GM20431 (cell line): ENCODE data around the gene AGRN.

ENCODE experiments used
- in situ Hi-C: fragments of 300-500 bp; cut with MseI, MboI; formaldehyde crosslinking; loops from one replicate; pipeline ENCODE4 v1.15.0; 2020; ENCODE audit warnings: low sequenced_read_pairs; ENCODE audit not compliant: unreplicated experiment

AGRN gene

GRCh38 chr1:1033009-1033587, 13.2 kb downstream of the AGRN start:
- in situ Hi-C loops = no loop called here

DNA sequence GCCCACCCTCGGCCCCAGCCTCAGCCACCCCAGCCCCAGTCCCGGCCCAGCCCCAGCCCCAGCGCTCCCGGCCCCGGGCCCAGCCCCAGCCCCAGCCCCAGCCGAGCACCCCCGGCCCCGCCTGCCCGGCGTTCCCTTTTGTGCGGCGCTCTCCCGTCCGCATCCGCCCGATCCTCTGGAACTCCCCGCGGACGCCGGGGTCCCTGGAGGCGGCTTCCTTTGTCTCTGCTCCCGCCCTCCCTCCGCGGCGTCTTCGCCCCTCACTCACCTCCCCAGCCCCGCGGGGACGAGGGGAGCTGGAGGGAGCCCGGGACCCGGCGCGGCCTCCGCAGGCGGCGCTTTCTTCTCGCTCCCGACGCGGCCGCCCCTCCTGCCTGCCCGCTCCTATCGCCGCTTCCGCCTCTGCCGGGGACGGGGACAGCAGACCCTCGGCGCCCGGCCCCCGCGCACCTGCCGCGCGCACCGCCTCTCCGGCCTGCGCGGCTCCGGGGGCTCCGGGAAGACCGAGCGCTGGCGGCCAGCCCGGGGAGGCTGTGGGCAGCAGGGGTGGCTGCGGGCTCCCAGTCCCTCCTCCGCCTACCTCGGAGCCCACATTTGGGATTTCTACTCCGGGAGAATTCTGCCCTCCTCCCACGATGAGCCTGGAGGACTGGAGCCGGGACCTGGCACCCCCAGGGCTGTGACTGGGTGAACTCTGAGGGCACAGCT, 14.0 kb downstream of the AGRN start:
- in situ Hi-C loops = no loop called here

- in situ Hi-C loops = no loop called here
Measured at GRCh38 chr1:1034439-1034781, 14.5 kb downstream of the AGRN start.

- in situ Hi-C loops = no loop called here
Measured at GRCh38 chr1:1035291-1035943, 15.5 kb downstream of the AGRN start.

- in situ Hi-C loops = no loop called here
Measured at GRCh38 chr1:1037366-1038327, 17.7 kb downstream of the AGRN start.

- in situ Hi-C loops = no loop called here
Measured at GRCh38 chr1:1038694-1039093, 18.8 kb downstream of the AGRN start.

- in situ Hi-C loops = no loop called here
Measured at GRCh38 chr1:1039145-1039910, 19.4 kb downstream of the AGRN start.

- in situ Hi-C loops = no loop called here
Measured at GRCh38 chr1:1040004-1040991, 20.4 kb downstream of the AGRN start.

- in situ Hi-C loops = no loop called here
Measured at GRCh38 chr1:1041092-1041523, 21.2 kb downstream of the AGRN start.

DNA sequence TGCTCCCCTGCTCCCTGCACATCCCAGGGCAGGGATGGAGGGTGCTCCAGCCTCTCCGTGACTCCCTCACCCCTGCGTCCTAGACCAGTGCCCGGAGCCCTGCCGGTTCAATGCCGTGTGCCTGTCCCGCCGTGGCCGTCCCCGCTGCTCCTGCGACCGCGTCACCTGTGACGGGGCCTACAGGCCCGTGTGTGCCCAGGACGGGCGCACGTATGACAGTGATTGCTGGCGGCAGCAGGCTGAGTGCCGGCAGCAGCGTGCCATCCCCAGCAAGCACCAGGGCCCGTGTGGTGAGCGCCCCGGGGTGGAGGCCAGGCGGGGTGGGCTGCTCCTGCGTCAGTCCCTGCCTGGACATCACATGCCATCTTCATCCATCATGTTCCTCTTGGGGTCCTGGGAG, 22.0 kb downstream of the AGRN start:
- in situ Hi-C loops = no loop called here

- in situ Hi-C loops = no loop called here
Measured at GRCh38 chr1:1042835-1043234, 22.9 kb downstream of the AGRN start.

- in situ Hi-C loops = no loop called here
Measured at GRCh38 chr1:1043411-1043810, 23.5 kb downstream of the AGRN start.

- in situ Hi-C loops = no loop called here
Measured at GRCh38 chr1:1043921-1044320, 24.0 kb downstream of the AGRN start.

- in situ Hi-C loops = no loop called here
Measured at GRCh38 chr1:1044455-1045078, 24.6 kb downstream of the AGRN start.

DNA sequence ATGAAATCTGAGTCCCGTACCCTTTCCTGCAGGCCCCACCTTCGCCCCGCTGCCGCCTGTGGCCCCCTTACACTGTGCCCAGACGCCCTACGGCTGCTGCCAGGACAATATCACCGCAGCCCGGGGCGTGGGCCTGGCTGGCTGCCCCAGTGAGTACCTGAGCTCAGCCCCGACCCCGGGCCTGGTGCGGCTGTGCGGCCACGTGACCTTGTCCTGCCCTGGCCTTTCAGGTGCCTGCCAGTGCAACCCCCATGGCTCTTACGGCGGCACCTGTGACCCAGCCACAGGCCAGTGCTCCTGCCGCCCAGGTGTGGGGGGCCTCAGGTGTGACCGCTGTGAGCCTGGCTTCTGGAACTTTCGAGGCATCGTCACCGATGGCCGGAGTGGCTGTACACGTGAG, 25.2 kb downstream of the AGRN start:
- in situ Hi-C loops = no loop called here

DNA sequence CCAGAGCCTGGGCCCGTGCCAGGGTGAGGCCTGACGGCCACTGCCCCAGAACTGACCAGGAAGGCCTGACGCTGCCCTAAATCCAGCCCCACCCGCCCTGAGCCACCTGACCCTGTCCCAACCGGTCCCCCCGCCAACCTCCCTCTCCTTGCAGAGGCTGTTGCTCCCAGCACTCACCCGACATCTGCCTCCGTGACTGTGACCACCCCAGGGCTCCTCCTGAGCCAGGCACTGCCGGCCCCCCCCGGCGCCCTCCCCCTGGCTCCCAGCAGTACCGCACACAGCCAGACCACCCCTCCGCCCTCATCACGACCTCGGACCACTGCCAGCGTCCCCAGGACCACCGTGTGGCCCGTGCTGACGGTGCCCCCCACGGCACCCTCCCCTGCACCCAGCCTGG, 26.3 kb downstream of the AGRN start:
- in situ Hi-C loops = no loop called here

DNA sequence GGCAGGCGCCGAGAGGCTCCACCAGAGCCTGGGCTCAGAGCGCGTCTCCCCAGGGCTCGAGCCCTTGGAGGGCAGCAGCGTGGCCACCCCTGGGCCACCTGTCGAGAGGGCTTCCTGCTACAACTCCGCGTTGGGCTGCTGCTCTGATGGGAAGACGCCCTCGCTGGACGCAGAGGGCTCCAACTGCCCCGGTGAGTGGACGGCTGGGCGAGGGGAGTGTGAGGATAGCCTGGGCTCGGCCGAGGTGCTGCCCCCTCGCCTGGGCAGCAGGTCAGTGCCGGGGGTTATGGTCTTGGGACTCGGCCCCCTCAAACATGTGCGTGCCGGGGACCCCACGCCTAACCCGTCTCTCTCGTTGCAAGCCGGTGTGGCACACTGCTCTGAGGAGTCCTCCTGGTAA, 26.8 kb downstream of the AGRN start:
- in situ Hi-C loops = no loop called here

DNA sequence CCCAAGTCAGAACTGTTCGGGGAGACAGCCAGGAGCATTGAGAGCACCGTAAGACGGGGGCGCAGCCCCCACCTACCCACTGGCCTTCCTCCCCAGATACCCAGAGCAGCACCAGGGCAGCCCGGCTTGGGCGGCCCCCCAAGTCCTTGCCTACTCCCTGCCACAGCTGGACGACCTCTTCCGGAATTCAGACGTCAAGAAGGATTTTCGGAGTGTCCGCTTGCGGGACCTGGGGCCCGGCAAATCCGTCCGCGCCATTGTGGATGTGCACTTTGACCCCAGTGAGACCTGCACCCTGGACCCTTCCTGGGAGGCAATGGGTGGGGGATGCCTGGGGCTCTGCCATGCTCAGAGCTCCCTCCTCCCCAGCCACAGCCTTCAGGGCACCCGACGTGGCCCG, 27.5 kb downstream of the AGRN start:
- in situ Hi-C loops = no loop called here
